Measurements from ENCODE around the gene ZNF629. TPM values are rescaled to one million over a fixed set of nuclear protein-coding genes. Genes with fewer than 3 reads are reported as not detected.

The ZNF629 gene
- total and polyA plus RNA-seq, 4 donors: 5.7 to 16.3 (median 9.0) TPM

DNA sequence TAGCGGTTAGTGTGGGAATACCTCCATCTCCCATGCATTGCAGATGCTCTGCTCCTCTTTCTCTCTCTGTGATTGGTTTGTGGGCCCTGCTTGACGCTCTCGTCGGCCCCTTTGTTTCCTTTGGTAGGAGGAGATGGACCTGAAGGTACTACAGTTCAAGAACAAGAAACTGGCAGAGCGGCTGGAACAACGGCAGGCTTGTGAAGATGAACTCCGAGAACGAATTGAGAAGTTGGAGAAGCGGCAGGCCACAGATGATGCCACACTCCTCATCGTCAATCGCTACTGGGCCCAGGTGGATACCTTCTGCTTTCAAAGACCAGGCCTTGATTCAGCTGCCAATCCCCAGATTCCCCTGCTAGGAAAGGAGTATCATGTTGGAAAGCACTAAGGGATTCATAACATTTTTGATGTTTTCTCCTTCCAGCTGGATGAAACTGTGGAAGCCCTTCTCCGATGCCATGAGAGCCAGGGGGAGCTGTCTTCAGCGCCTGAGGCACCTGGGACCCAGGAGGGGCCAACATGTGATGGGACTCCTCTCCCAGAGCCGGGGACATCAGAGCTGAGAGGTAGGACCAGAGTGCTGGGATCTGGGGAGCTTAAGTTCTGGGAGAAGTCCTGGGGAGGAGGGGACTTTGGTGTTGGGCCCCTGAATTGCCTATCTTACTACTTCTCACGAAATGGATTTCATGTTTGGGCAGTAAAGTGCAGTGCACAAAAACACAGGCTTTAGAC lies 23.8 kb downstream of the ZNF629 start:
- 65 to 75% methylated on average over 15 of the region's 15 CpGs for WGBS, 2 donors
- H3K4me1 ChIP-seq (ENCODE audit: control insufficient read depth in 5 of 5, insufficient read depth in 5 of 5, low read length in 5 of 5): peaks cover 8 to 23% (median 10%) of the 10 kb centered on the region in 5 donors
- TF ChIP-seq, protein P1, sequence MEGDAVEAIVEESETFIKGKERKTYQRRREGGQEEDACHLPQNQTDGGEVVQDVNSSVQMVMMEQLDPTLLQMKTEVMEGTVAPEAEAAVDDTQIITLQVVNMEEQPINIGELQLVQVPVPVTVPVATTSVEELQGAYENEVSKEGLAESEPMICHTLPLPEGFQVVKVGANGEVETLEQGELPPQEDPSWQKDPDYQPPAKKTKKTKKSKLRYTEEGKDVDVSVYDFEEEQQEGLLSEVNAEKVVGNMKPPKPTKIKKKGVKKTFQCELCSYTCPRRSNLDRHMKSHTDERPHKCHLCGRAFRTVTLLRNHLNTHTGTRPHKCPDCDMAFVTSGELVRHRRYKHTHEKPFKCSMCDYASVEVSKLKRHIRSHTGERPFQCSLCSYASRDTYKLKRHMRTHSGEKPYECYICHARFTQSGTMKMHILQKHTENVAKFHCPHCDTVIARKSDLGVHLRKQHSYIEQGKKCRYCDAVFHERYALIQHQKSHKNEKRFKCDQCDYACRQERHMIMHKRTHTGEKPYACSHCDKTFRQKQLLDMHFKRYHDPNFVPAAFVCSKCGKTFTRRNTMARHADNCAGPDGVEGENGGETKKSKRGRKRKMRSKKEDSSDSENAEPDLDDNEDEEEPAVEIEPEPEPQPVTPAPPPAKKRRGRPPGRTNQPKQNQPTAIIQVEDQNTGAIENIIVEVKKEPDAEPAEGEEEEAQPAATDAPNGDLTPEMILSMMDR (IDR thresholded peaks at IDR 0.05; ENCODE audit: control extremely low read depth, extremely low read depth): no peak
- DNase-seq (no peak), ATAC-seq (ENCODE audit: insufficient read depth, low FRiP score) (no peak)
- H3K27me3 ChIP-seq (ENCODE audit: control insufficient read depth in 3 of 3, insufficient read depth in 3 of 3, low read length in 2 of 3): no peaks in the 10 kb centered on the region
- peak overlapping the region; percentile 83 to 95 for H3K9ac ChIP-seq (ENCODE audit: insufficient read depth in 1 of 2, low read length in 2 of 2)
- H3K27ac ChIP-seq (ENCODE audit: low read depth in 1 of 2, low read length in 1 of 2): peak overlapping the region; percentile 86 to 95
- H3K36me3 ChIP-seq (ENCODE audit: control insufficient read depth in 4 of 4, insufficient read depth in 4 of 4, low read length in 4 of 4): peaks cover 12 to 47% (median 35%) of the 10 kb centered on the region in 4 donors
- H3K4me3 ChIP-seq: peak overlapping the region; percentile 91
- H3K9me3 ChIP-seq (ENCODE audit: control insufficient read depth in 4 of 4, insufficient read depth in 3 of 4, low read length in 3 of 4): no peaks in the 10 kb centered on the region

DNA sequence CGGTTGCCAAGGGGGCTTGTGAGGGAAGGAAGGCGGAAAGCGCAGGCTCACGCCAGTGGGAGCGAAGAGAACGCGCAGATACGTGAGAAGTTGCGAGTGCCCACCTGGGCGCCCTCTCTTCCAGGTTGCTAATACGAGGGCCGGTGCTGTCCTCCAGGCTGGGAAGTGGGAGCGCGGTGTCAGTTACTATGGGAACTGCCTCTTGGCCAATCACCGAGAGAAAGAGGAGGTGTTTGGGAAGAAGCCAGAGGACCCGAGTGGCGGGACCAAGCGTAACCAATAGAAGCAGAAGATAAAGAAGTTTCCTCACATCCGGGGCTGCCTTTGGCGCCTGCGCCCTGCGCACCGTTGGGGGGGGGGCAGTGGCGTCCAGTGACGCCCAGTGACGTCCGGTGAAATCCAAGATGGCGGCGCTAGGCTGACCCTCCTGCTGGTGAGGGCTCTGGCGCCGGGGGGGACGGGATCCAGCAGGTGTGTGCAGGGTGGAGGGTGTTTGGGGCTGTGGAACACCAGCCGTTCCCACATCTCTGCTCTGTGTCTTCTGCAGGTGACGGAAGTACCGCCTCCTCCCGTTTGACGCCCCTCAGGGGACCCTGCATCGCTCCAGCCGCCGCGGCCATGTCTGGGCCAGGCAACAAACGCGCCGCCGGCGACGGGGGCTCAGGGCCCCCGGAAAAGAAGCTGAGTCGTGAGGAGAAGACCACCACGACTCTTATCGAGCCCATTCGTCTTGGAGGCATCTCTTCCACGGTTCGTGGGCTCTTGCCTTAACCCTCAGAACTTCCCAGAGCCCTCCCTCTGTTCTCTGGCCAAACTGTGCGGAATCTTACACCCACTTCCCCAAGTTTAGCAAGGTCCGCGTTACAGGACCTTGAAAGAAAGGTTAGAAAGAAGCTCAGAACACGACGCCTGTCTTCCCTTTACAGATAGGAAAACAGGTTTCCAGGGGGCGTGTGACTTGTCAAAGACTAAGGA lies 24.8 kb downstream of the ZNF629 start, which contains the start of the genes CFAP119 and RNF40:
Gene CFAP119 (minus strand): TSS at position 135 of the 975 bp plus-strand sequence. CDS start 314 bp downstream, outside the sequence.
Gene RNF40 (plus strand): TSS at position 395 of the 975 bp plus-strand sequence. CDS start 224 bp downstream, at position 619.
- H3K4me1 ChIP-seq (ENCODE audit: control insufficient read depth in 5 of 5, insufficient read depth in 5 of 5, low read length in 5 of 5): peaks cover 8 to 23% (median 10%) of the 10 kb centered on the region in 5 donors
- H3K9me3 ChIP-seq (ENCODE audit: control insufficient read depth in 4 of 4, insufficient read depth in 3 of 4, low read length in 3 of 4): no peaks in the 10 kb centered on the region
- peaks cover 12 to 41% (median 30%) of the 10 kb centered on the region in 4 donors for H3K36me3 ChIP-seq (ENCODE audit: control insufficient read depth in 4 of 4, insufficient read depth in 4 of 4, low read length in 4 of 4)
- TF ChIP-seq, protein P1 (IDR thresholded peaks at IDR 0.05; ENCODE audit: control extremely low read depth, extremely low read depth): no peak
- DNase-seq (peak; percentile 98 to 99 (median 99)), ATAC-seq (ENCODE audit: insufficient read depth, low FRiP score) (peak; percentile 92)
- H3K27ac ChIP-seq (ENCODE audit: low read depth in 1 of 2, low read length in 1 of 2): peak within 1 kb of the TSS; percentile 86 to 95
- H3K4me3 ChIP-seq: peak within 1 kb of the TSS; percentile 91
- 0 to 1% methylated on average over 59 to 60 of the region's 60 CpGs for WGBS, 2 donors
- H3K27me3 ChIP-seq (ENCODE audit: control insufficient read depth in 3 of 3, insufficient read depth in 3 of 3, low read length in 2 of 3): no peaks in the 10 kb centered on the region
- H3K9ac ChIP-seq (ENCODE audit: insufficient read depth in 1 of 2, low read length in 2 of 2): peak within 1 kb of the TSS; percentile 83 to 95

DNA sequence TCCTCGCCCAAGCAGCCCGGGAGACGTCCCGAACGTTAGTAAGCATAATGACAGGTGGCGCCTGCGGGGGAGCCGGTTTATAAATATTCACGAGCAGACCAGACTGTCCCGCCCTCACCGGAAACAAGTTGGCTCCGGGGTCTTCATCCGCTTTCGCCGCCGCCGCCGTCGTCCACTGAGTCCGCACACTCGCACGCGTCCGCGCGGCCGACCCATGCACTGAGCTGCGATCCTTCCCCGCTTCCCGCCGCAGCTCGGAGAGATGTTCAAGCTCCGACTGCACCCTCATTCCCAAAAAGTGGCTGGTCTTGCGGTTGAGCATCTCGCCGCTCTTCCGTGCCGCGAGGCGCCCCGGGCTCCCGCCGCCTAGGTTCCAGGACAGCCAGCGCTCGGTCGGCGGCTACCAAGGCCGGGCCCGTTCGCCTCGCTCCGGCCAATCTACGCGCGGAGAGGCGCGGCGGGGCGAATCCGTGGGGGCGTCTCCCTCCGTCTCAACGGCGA lies 25.5 kb downstream of the ZNF629 start:
- H3K4me1 ChIP-seq (ENCODE audit: control insufficient read depth in 5 of 5, insufficient read depth in 5 of 5, low read length in 5 of 5): peaks cover 8 to 23% (median 10%) of the 10 kb centered on the region in 5 donors
- 0% methylated on average over 48 to 64 of the region's 64 CpGs for WGBS, 2 donors

More for the DNA sequence above, 25.5 kb downstream of the ZNF629 start:
- Histone ChIP-seq H3K9ac (ENCODE audit: insufficient read depth in 1 of 2, low read length in 2 of 2) (no peak overlapping the region), H3K36me3 (ENCODE audit: control insufficient read depth in 4 of 4, insufficient read depth in 4 of 4, low read length in 4 of 4) (peaks cover 8 to 33% (median 27%) of the 10 kb centered on the region in 4 donors), H3K4me3 (peak overlapping the region; percentile 43), H3K9me3 (ENCODE audit: control insufficient read depth in 4 of 4, insufficient read depth in 3 of 4, low read length in 3 of 4) (no peaks in the 10 kb centered on the region), H3K27ac (ENCODE audit: low read depth in 1 of 2, low read length in 1 of 2) (peak overlapping the region in 1 of 2 donors; percentile 17), H3K27me3 (ENCODE audit: control insufficient read depth in 3 of 3, insufficient read depth in 3 of 3, low read length in 2 of 3) (no peaks in the 10 kb centered on the region)
- DNase-seq (peak in 2 of 3 donors; percentile 28 to 42), ATAC-seq (ENCODE audit: insufficient read depth, low FRiP score) (peak; percentile 12)
- TF ChIP-seq, protein P1 (IDR thresholded peaks at IDR 0.05; ENCODE audit: control extremely low read depth, extremely low read depth): no peak
